Uterus (tissue), 4 donors: ENCODE measurements around the gene ARPC4. TPM values are rescaled to one million over a fixed set of nuclear protein-coding genes. Genes with fewer than 3 reads are reported as not detected.

Experiments used
- DNase-seq, 2 donors: peaks; one replicate each; pipeline ENCODE4 v3.0.0-alpha.2; 2019 to 2020
- H3K27ac ChIP-seq, 2 donors: fragments of 200-600 bp; sonication (generic); 1 replicate in 1 of 2; 2 replicates in 1 of 2; pipeline ENCODE4 v1.5.1; 2016 to 2018
- H3K27me3 ChIP-seq, 2 donors: fragments of 200-600 bp; sonication (generic); one replicate each; pipeline ENCODE4 v1.5.1; 2018 to 2019; ENCODE audit warnings: control low read depth in 1 of 2
- H3K36me3 ChIP-seq, 2 donors: fragments of 200-600 bp; sonication (generic); one replicate each; pipeline ENCODE4 v1.5.1; 2019; ENCODE audit warnings: control low read depth in 1 of 2
- H3K4me1 ChIP-seq, 2 donors: fragments of 200-600 bp; sonication (generic); one replicate each; pipeline ENCODE4 v1.5.1; 2018 to 2019; ENCODE audit warnings: control low read depth in 1 of 2
- H3K4me3 ChIP-seq, 2 donors: fragments of 200-600 bp; sonication (generic); 1 replicate in 1 of 2; 2 replicates in 1 of 2; pipeline ENCODE4 v1.5.1; 2018 to 2019; ENCODE audit warnings: mild to moderate bottlenecking in 1 of 2
- H3K9me3 ChIP-seq, 2 donors: fragments of 200-600 bp; sonication (generic); one replicate each; pipeline ENCODE4 v1.5.1; 2019; ENCODE audit warnings: control low read depth in 1 of 2
- CTCF ChIP-seq, 4 experiments: fragments of 200-600 bp in 2 of 4; fragments of 450-650 bp in 2 of 4; sonication (generic) in 2 of 4; IDR thresholded peaks; one replicate each; pipeline ENCODE4 v1.5.1; 2016 to 2019; ENCODE audit warnings: antibody characterized with exemption in 4 of 4, mild to moderate bottlenecking in 2 of 4, moderate library complexity in 1 of 4
- POLR2A ChIP-seq, 2 donors: fragments of 450-650 bp; IDR thresholded peaks; one replicate each; pipeline ENCODE4 v1.6.1; 2016; ENCODE audit warnings: antibody characterized with exemption in 2 of 2, mild to moderate bottlenecking in 1 of 2, moderate library complexity in 1 of 2
- intact Hi-C: fragments of 100-400 bp; cut with DNase I; formaldehyde crosslinking; loops from one replicate; pipeline ENCODE4 v1.15.1; 2023; ENCODE audit warnings: low total_unique reads
- total RNA-seq, 4 donors: library from RNA; depleted of rRNA in 3 of 4; stranded (reverse); fragments of >200 nt in 3 of 4; gene quantifications; one replicate each; pipeline versions ENCODE4 v1.1.0 to v1.2.4, GENCODE V29; 2014 to 2023
- donor health status: DM: yes; HTN: yes; CAD: no.

ARPC4 gene
- total RNA-seq, 4 donors from 2014 or later = 44.7 to 176 (median 142) TPM

- DNase-seq = no peak
- Histone ChIP-seq H3K27me3 (no peaks in the 10 kb centered on the region), H3K4me1 (peaks cover 0 to 4% of the 10 kb centered on the region in 2 donors), H3K27ac (peak overlapping the region; percentile 90 to 96), H3K9me3 (no peaks in the 10 kb centered on the region), H3K36me3 (no peaks in the 10 kb centered on the region), H3K4me3 (no peak overlapping the region)
- intact Hi-C loops = no loop called here
- TF ChIP-seq POLR2A (IDR thresholded peaks at IDR 0.05) (no peak), CTCF (IDR thresholded peaks at IDR 0.05) (no peak)
Measured at GRCh38 chr3:9808345-9809037, 15.6 kb downstream of the ARPC4 start.

GRCh38 chr3:9809239-9809614 lies 16.3 kb downstream of the ARPC4 start:
- no peak for TF ChIP-seq CTCF (IDR thresholded peaks at IDR 0.05)
- no peak for TF ChIP-seq POLR2A (IDR thresholded peaks at IDR 0.05)
- H3K9me3 ChIP-seq = no peaks in the 10 kb centered on the region
- peak overlapping the region; percentile 51 to 68 for H3K4me3 ChIP-seq
- no peaks in the 10 kb centered on the region for H3K36me3 ChIP-seq
- H3K27ac ChIP-seq = peak overlapping the region; percentile 90 to 96
- H3K27me3 ChIP-seq = no peaks in the 10 kb centered on the region
- intact Hi-C loops = no loop called here
- DNase-seq = no peak
- peaks cover 0 to 4% of the 10 kb centered on the region in 2 donors for H3K4me1 ChIP-seq

GRCh38 chr3:9809615-9810432 lies 16.9 kb downstream of the ARPC4 start, which contains the start of gene TTLL3:
TTLL3 (plus strand) TSS chr3:9810262; CDS start chr3:9810662, 400 bp downstream.
- Histone ChIP-seq H3K27ac (peak within 1 kb of the TSS; percentile 90 to 96), H3K27me3 (no peaks in the 10 kb centered on the region), H3K9me3 (no peaks in the 10 kb centered on the region), H3K4me3 (peak within 1 kb of the TSS; percentile 51 to 68), H3K4me1 (peaks cover 0 to 4% of the 10 kb centered on the region in 2 donors), H3K36me3 (no peaks in the 10 kb centered on the region)
- intact Hi-C loops = no loop called here
- peak in 1 of 4 experiments; percentile 6 for TF ChIP-seq CTCF (IDR thresholded peaks at IDR 0.05)
- peak; percentile 37 to 61 for TF ChIP-seq POLR2A (IDR thresholded peaks at IDR 0.05)
- peak; percentile 81 for DNase-seq

- DNase-seq = no peak
- Histone ChIP-seq H3K27me3 (no peaks in the 10 kb centered on the region), H3K4me1 (peaks cover 0 to 4% of the 10 kb centered on the region in 2 donors), H3K4me3 (peak overlapping the region; percentile 51 to 68), H3K36me3 (no peaks in the 10 kb centered on the region), H3K9me3 (no peaks in the 10 kb centered on the region), H3K27ac (peak overlapping the region; percentile 90 to 96)
- TF ChIP-seq POLR2A (IDR thresholded peaks at IDR 0.05) (no peak), CTCF (IDR thresholded peaks at IDR 0.05) (no peak)
- intact Hi-C loops = no loop called here
Measured at GRCh38 chr3:9810433-9810770, 17.5 kb downstream of the ARPC4 start.

- Histone ChIP-seq H3K4me3 (peak overlapping the region; percentile 51 to 68), H3K9me3 (no peaks in the 10 kb centered on the region), H3K27me3 (no peaks in the 10 kb centered on the region), H3K36me3 (no peaks in the 10 kb centered on the region), H3K4me1 (peaks cover 0 to 4% of the 10 kb centered on the region in 2 donors), H3K27ac (peak overlapping the region; percentile 90 to 96)
- intact Hi-C loops = no loop called here
- no peak for TF ChIP-seq CTCF (IDR thresholded peaks at IDR 0.05)
- no peak for TF ChIP-seq POLR2A (IDR thresholded peaks at IDR 0.05)
- DNase-seq = no peak
Measured at GRCh38 chr3:9810846-9811245, 18.0 kb downstream of the ARPC4 start.
